Posterior cingulate gyrus (tissue), 11 donors: ENCODE measurements around the gene PEX11G.
"Not testable (repeated sequence)": the region's sequence is repeated elsewhere in the genome, so short reads cannot be mapped to it uniquely, and the experiment has no call there.

Experiments used
- DNase-seq, 10 donors: peaks; one replicate each; pipeline versions ENCODE4 v3.0.0 to v3.0.0-alpha.2; 2020 to 2021; ENCODE audit warnings: mixed read lengths in 3 of 10
- intact Hi-C: fragments of 100-400 bp; cut with DNase I; formaldehyde crosslinking; loops from one replicate; pipeline ENCODE4 v1.15.1; 2023

The PEX11G gene

GRCh38 chr19:7445104-7445503 is 43.7 kb downstream of the PEX11G start:
- DNase-seq, result no peak
- intact Hi-C loops, result no loop called here

GRCh38 chr19:7444042-7444441 is 44.8 kb downstream of the PEX11G start:
- DNase-seq, result no peak
- intact Hi-C loops, result no loop called here

- DNase-seq, result peak in 4 of 10 donors; percentile 36 to 46 (median 40)
- intact Hi-C loops, result no loop called here
These were observed 46.4 kb downstream of the PEX11G start for GRCh38 chr19:7442423-7442822.

- intact Hi-C loops, result no loop called here
- peak in 9 of 10 donors; percentile 21 to 92 (median 52) for DNase-seq
These were observed 47.2 kb downstream of the PEX11G start for GRCh38 chr19:7441468-7442146.

DNA sequence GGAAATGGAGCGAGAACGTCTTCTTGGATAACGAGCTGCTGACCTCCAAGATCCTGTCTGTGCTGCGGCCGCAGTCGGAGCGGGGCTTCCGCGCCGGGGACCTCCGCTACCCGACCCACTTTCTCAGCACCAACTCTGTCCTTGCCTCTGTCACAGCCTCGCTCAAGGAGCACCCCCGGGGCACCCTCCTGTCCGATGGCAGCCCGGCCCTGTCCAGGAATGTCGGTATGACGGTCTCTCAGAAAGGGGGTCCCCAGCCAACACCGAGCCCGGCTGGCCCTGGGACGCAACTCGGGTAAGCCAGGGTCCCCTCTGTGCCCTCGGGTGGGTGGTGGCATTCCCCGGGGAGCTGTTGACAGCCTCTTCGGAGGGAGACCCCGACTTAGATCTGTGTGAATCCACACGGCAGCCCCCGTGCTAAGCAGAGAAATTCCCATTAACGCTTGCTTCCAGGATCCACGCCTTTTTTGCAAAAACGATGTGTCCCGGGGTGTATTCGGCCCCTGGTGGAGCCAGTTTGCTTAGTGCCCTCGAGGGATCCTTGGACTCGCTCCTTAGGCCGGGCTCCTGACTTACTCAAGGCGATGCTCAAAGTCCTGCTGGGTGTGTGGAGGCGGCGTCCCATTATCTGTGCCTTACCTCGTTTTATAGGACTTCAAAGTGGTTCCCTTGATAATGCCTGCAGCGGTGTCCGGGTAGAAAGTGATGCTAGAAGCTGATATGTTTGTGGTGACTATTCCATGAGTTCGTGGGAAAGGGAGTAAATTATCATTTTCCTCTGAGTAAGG is 48.5 kb downstream of the PEX11G start:
- intact Hi-C loops, result no loop called here
- no peak for DNase-seq

GRCh38 chr19:7435586-7435985 is 53.2 kb downstream of the PEX11G start:
- DNase-seq, result no peak
- intact Hi-C loops, result no loop called here

DNA sequence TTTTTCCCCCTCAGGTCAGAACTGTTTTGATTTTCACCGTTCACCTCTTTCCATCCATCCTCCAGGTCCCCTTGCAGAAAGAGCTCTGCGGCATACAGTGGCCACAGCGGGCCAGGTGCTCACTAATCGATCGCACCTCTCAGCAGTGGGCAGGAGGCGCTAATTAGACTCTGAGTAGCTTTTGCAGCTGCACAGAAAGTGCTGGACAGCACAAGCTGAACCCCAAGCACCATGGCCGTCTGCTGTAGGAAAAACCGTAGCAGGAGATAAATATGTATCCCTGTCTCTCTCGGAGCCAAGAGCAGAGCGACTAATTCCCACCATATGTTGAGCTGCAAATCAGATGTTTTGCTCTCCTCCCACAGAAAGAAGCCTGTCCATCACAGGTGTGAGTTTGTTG is 54.4 kb downstream of the PEX11G start:
- intact Hi-C loops, result no loop called here
- DNase-seq, result peak in 4 of 10 donors; percentile 9 to 32 (median 20)

- intact Hi-C loops, DNase-seq: not testable (repeated sequence)
These were observed 55.4 kb downstream of the PEX11G start for GRCh38 chr19:7433456-7433855.

DNA sequence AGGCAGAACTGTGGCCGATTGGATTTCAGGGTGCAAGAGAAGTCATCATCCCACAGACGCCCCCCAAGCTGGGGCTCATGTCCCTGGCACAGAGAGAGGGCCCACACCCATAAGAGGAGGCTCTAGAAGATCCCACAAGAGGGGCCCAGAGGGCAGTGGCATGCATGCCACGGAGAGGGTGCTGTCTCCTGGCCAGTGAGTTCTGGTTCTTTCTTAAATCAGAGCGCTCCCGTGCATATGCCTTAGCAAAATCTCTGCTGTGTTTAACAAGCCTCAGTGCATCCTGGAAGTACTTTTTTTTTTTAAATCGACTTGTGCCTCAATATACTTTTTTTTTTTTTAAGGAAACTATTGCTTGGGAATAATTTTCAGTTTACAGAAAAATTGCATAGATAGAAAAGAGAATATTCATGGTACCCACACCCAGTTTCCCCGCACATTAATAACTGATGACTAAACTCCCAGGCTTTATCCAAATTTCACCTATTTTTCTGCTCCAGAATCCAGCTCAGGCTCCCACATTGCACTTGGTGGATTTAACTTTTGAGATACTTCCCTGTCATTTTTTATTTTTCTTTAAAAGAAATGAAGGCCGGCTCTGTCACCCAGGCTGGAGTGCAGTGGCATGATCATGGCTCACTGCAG is 59.1 kb downstream of the PEX11G start:
- no peak for DNase-seq
- intact Hi-C loops, result no loop called here

- DNase-seq, result no peak
- intact Hi-C loops, result no loop called here
These were observed 60.2 kb downstream of the PEX11G start for GRCh38 chr19:7428651-7429113.

- intact Hi-C loops, result no loop called here
These were observed 60.9 kb downstream of the PEX11G start for GRCh38 chr19:7427944-7428343.

DNA sequence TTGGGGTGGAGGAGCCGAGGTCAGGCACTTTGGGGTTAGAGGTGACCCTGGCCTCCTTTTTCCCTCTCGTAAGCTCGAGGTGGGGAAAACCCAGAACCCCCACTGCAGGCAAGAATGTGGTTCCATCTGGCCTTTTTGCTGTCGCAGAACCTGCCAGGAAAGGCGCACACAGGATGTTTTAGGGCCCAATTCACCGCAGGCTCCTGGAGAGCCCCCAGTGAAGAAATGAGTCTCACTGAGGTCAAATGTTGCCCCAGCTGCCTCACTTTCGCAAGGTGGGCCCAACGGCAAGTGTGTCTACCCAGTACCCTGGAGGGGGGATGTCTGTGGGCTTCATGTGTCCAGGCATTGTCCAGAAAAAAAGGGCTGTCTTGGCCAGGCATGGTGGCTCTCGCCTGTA is 61.8 kb downstream of the PEX11G start:
- intact Hi-C loops, result no loop called here
- DNase-seq, result no peak

More at GRCh38 chr19:7427944-7428343, 60.9 kb downstream of the PEX11G start:
- no peak for DNase-seq
